Lower leg skin (tissue), 3 donors: ENCODE results near the gene SPATC1L.
"Not testable (repeated sequence)": the region's sequence is repeated elsewhere in the genome, so short reads cannot be mapped to it uniquely, and the experiment has no call there.

Experiments used
- POLR2A ChIP-seq, 2 donors: fragments of 450-650 bp; IDR thresholded peaks; one replicate each; pipeline ENCODE4 v1.6.1; 2016 to 2017; ENCODE audit warnings: antibody characterized with exemption in 2 of 2, mild to moderate bottlenecking in 1 of 2, moderate library complexity in 1 of 2
- TF ChIP-seq, protein P1 (sequence below), 3 donors: fragments of 450-650 bp; IDR thresholded peaks; one replicate each; pipeline ENCODE4 v1.5.1; 2016; ENCODE audit warnings: antibody characterized with exemption in 3 of 3, mild to moderate bottlenecking in 3 of 3, moderate library complexity in 2 of 3

DNA sequence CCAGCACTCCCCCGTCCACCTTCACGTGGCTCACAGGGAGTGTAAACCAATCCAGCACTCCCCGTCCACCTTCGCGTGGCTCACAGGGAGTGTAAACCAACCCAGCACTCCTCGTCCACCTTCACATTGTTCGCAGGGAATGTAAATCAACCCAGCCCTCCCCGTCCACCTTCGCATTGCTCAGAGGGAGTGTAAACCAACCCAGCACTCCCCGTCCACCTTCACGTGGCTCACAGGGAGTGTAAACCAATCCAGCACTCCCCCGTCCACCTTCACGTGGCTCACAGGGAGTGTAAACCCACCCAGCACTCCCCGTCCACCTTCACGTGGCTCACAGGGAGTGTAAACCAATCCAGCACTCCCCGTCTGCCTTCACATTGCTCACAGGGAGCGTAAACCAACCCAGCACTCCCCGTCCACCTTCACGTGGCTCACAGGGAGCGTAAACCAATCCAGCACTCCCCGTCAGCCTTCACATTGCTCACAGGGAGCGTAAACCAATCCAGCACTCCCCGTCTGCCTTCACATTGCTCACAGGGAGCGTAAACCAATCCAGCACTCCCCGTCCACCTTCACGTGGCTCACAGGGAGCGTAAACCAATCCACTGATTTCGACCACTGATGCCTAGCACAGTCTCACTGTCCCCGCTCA, 43.8 kb downstream of the SPATC1L start:
- TF ChIP-seq, protein P1, sequence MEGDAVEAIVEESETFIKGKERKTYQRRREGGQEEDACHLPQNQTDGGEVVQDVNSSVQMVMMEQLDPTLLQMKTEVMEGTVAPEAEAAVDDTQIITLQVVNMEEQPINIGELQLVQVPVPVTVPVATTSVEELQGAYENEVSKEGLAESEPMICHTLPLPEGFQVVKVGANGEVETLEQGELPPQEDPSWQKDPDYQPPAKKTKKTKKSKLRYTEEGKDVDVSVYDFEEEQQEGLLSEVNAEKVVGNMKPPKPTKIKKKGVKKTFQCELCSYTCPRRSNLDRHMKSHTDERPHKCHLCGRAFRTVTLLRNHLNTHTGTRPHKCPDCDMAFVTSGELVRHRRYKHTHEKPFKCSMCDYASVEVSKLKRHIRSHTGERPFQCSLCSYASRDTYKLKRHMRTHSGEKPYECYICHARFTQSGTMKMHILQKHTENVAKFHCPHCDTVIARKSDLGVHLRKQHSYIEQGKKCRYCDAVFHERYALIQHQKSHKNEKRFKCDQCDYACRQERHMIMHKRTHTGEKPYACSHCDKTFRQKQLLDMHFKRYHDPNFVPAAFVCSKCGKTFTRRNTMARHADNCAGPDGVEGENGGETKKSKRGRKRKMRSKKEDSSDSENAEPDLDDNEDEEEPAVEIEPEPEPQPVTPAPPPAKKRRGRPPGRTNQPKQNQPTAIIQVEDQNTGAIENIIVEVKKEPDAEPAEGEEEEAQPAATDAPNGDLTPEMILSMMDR (IDR thresholded peaks at IDR 0.05): not testable (repeated sequence)
- TF ChIP-seq POLR2A (IDR thresholded peaks at IDR 0.05): not testable (repeated sequence)
